Frontal cortex (tissue), 4 donors: ENCODE data around the gene CACNA2D4. TPM values are rescaled to one million over a fixed set of nuclear protein-coding genes. Genes with fewer than 3 reads are reported as not detected.

Experiments
- DNase-seq, 2 donors: peaks; one replicate each; pipeline ENCODE4 v3.0.0; 2012; ENCODE audit warnings: low spot score in 2 of 2
- FAIRE-seq: peaks from 2 replicates; lab custom pipeline; 2012; peaks lifted over from hg19 to GRCh38; lab: Jason Lieb, UNC
- total RNA-seq: library from RNA; depleted of rRNA; stranded (reverse); fragments of >200 nt; gene quantifications from one replicate; pipeline ENCODE4 v1.2.3, GENCODE V29; 2014
- donor health status: control.
- donor health status: control.
- donor health status: control.

Gene CACNA2D4
- total RNA-seq, 1 donor from 2014 or later, result not detected

DNA sequence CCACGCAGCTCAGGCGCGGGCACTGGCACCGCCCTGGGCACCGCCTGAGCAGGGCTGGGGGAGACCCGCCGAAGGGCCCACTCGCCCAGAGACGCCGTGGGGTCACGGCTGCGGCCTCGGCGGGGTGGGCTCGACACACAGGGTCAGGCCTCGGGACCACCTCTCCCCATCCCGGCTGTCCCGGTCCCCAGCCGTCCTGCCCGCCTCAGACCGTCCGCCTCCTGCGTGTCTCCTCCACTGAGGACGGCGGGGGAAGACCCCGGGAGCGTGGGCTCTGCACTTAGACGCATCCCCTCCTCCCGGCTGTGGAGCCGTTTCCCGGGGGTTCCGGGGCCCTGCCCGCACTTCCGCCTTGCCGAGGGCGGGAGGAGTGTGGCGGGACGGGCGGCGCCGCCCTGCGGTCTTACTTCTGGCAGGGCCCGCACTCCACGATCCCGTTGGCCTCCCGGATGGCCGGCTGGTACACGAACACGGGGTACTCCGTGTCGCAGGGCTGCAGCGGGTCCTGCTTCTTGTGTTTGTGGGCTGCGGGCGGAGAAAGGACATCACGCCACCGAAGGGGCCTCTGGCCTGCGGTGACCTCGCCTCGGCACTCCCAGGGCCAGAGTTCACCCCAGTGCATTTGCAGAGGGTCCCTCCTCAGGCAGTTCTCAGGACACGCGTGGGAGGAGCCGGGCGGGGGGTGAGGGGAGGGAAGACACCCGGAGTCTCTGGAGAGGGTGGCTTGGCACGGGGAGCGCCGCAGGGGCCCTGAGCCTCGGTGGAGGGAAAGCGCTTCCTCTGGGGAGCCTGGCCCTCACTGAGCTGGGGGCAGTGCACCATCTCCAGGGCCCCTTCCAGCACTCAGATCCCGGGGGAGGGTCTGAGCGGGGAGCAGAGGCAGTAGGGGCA is 121.2 kb downstream of the CACNA2D4 start:
- DNase-seq (peak in 1 of 2 donors; percentile 20), FAIRE-seq (no peak)

DNA sequence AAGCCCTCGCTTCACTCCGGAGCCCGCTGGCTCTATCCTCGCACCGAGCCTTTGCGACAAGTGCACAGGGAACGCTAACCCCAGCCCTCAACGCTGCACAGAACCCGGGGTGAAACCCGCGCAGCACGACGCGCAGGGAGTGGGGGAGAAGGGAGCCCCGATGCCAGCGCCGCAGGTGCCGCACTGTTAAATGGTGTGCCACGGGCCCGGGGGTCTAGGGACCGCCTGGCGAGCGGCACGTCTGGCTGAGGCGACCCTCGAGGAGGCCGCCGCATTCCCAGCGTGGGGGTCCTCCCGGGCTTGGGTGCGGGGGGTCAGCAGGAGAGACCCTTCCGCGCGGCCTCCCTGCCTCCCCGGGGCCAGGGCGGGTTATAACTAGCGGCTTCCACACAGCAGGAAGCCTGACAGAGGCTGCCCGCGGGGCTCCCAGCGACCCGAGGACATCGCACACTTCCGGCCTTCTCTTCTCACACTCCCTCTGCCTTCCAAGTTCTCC is 121.9 kb downstream of the CACNA2D4 start:
- DNase-seq (no peak), FAIRE-seq (no peak)

DNA sequence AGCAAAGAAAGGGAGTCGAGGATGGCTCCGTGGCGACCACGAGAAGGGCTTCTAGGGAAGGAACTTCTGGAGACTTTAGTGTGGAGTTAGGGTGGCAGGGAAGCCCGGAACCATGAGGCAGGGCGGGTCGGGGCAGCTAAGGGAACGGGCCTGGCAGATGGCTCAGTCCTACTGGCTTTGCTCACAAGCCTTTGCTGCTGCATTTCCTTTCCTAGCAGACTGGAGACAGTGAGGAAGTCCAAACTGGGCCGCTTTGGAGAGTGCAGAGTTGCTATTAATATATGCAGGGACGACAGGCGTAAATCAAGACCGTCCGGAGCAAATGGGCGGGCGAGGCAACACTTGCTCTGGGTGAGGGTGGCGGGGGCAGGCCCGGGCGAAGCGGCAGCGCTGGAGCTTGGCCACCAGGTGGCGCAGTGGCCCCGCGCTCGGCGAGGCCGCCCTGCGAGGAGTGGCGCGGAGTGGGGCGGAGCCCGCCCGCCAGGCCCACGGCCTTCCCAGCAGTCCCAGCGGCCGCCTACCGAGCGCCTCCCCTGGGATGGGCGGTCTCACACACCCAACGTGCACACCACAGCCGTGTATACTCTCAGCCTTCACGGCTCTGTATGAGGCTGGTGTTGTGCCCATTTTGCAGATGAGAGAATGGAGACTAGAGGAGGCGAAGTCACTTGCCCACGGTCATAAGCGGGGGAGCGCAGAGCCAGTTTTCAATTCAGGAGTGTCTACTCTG is 122.5 kb downstream of the CACNA2D4 start:
- peak; percentile 92 to 94 for DNase-seq
- FAIRE-seq, result no peak

DNA sequence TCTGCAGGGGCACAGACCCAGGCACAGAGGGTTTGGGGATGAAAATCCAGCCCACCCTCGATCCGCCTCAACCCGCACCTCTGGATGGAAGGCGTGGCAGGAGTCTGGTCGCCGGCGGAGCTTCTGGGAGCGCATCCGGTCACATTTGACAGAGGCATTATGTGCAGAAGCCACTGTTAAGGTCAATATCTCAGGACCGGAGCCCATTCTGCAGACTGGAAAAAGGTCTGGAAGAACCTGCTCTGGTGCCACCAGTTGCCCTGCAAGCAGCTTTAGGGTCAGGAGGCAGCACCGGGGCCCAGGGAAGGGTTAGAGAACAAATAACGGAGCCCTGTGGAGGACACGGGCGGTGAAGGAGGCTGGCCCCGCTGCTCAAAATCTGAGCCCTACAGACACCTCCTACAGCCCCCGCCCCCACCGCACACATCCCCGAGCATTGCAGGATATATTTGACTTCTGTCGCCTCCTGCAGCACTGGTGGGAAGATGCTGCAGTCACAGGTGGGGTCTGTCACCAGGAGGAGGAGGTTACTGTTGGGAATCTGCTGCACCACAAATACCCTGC is 123.1 kb downstream of the CACNA2D4 start:
- no peak for DNase-seq
- no peak for FAIRE-seq

DNA sequence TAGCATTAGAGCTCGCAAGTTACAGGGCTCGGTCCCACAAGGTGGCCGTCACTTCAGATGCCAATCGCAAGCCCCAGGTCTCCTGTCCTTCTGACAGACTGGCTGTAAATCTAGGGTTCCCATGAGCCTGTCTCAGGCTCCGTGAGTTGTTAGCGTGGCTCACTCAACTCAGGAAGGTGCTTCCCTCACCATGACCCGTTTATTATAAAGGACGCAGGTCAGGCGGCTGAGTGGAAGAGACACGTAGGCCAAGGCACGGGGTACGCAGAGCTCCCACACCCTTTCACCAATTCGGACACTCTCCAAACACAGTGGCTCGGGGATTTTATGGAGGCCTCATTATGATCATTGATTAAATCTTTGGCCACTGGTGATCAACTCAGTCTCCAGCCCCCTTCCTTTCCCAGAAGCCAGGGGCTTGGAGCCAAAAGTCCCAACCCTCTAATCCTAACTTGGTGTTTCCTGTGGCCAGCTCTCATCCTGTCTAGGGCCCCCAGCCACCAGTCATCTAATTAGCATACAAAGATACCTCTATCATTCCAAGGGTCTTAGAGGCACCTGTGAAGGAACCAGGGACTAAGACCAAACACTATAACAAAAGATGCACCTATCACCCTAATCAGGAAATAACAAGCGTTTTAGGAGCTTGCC is 123.9 kb downstream of the CACNA2D4 start:
- DNase-seq (no peak), FAIRE-seq (no peak)

DNA sequence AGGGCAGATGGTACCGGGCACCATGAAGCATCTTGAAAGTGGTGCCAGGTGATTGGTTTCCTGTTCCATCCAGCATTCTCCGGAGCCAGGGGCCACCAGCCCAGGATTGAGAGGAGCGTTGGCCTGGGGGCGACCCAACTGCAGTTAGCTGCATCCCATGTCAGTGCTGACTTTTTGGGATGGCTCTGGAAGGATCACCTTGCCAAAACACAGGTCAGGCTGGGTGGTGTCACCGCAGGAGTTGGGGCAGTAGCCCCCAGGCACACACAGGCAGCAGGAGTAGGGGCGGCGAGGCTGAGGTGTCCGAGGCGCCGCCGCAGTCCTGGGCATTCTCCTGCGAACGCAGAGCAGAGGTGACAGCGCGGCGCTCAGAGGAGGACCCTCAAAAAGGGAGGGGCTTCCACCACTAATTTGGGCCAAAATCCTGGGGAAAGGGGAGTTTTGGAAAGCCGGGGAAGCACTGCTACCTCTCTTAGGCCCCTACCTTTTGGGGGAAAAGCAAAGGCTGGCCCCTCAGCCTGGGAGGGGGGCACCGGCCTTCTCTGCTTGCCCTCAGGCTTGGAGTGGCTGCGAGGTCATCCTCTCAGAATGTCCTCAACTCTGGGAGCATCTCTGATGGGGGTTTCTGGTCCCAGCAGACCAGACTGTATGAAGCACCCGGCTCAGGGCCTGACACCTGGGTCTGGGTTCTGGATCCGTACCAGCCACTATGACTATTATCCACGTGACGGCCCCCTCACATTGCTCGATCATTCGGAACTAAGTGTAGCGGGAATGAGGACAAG is 124.8 kb downstream of the CACNA2D4 start:
- no peak for DNase-seq
- FAIRE-seq, result no peak

DNA sequence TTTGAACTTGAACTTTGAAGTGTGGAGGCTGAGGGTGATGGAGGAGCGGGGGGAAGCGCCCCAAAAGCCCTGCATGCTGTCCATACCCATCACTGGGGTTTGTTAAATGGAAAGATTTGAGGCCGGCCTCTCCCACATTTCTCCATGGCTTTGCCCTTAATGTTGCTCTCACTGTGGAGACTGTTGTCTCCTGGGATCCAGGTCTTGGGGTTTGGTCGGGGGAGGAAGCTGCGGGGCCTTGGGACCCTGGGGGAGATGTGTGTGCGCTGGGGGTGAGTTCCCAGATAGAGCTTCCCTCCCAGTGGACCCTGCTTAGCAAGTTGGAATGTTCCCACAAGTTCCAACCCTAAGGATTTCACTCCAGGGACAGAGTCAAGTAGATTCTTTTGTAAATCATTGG is 126.0 kb downstream of the CACNA2D4 start:
- FAIRE-seq, result no peak

DNA sequence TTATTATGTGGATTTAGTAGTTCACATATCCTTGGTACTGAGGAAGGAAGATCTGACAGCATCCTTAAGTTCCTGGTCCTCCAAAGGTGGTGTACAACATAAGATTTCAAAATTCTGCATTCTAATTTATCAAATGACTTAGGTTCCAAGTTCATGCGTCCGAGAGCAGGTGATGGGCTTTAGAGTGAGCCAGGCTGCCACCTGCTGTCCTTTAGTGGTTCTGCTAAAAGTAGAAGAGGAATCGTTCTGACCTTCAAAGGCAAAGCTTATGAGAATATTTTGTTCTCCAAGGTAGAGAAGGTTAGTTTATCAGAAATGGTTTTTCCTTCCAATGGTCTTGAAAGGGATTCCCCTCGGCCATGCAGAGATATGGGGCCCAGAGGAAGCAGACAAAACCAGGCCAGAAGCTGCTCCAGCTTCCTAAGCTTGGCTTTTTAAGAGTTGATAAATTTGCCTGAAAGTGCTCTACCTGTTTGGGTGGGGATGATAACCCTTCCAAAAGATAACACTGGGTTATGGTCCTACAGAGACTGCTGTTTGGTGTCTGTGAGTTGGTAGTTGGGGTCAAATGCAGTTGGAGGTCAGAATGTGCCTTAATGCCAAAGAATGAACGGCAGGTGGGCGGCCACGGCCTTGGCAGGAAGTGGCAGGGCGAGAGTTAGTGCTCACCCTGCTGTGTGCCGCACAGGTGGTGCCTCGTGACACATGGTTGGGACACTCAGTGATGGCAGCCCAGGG is 127.2 kb downstream of the CACNA2D4 start:
- FAIRE-seq (peak; percentile 94), DNase-seq (peak in 1 of 2 donors; percentile 67)

More for the DNA sequence above, 126.0 kb downstream of the CACNA2D4 start:
- no peak for DNase-seq

DNA sequence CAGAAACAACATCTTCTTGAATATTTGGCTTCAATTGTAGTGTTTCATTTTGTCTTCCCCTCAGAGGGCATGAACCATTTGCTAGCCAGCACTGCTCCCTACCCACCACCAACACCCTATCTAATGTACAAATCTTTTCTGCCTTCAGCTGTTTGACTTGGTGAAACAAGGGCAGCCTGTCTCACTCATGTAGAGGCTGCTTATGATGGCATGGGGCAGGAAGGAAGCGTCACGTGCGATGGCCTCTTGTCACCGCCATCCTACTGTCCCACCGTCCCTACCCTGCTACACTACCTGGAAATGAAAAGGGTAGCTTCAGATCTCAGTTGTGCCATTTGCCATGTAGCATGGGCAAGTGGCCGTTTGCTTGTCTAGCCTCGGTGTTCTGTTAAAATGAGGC is 128.0 kb downstream of the CACNA2D4 start:
- no peak for DNase-seq
- no peak for FAIRE-seq

DNA sequence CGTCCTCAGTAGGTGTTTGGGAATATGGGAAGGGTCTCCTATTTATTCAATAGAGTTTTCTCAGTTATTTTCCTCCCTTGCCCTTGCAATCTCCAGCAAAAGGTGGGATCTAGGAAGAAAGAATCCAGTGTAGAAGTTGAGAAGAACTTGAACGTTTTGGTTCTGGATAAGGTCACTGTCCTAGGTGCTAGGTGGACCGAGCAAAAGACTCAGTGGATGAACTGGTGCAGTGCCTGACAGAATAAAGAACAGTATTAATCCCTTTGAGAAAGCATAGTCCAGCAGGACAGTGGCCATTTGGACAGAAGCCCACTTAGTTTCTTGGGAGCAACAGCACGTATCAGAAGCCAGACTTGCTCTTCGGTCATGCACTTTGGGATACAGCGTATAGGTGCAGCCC is 130.7 kb downstream of the CACNA2D4 start:
- DNase-seq (no peak), FAIRE-seq (no peak)

DNA sequence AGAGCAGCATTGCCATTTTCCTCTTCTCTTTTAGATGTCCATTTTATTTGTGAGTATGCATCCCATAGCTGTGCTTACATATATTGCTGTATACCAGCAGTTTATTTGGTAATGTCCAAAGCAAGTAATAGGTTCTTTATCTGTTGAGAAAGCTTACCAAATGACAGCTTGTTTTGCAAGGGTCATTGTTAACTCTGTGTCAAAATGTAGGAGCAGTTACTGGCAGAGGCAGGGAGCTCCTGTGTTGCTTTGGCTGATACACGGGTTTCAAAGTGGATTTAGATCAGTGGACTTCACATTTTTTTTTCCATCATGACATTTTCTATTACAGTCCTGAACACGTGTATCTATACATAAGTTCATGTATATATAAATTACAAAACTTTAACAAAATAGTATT is 136.2 kb downstream of the CACNA2D4 start:
- FAIRE-seq (no peak), DNase-seq (no peak)

DNA sequence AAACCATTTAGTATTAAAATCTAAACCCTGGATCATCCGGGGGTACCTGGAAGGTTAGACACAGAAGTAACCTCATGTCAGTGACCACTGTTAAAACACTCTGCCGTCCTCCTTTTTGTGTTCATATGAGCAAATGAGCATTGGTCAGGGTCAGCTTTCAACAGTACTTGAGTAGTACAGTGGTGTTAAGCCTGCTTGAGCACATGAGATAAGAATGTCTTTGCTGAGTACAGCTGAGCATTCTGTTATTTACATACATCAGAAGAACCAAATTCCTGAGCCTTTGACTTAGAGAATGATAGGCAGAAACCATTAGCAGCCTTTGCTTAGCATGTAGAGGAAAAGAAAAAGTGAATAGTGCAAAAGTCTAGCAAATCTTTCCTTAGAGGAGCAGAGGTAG is 136.7 kb downstream of the CACNA2D4 start:
- DNase-seq (no peak), FAIRE-seq (no peak)

DNA sequence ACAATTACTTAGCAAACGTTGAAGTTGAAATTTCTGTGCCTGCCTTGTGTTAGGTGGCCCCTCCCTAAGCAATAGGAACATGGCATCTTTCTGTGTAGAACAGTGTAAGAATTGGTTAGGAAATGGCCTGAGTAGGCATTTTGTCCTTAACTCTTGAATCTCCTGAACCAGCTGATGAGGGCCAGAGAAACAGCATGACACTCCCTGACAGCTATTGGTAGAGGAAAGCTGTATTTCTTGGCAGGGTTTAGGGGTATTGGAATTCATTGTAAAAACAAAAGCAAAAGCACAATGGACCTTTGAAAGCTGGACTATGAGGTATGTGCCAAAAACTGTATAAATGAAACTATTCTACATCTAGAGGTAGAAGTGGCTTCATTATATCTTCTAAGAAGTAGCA is 138.7 kb downstream of the CACNA2D4 start:
- no peak for FAIRE-seq
- DNase-seq, result no peak

DNA sequence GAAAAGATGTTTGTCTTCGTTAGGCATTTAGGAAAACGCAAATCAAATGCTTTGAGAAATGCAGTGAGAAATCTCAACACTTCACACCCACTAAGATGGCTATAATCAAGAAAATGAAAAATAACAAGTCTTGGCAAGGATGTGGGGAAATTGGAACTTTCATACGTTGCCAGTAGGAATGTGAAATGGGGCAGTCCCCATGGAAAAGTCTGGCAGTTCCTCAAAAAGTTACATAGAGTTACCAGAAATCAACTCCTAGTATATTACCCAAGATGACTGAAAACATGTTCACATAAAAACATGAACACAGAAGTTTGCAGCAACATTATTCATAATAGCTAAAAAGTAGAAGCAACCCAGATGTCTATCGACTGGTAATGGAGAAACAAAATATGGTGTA is 139.5 kb downstream of the CACNA2D4 start:
- no peak for FAIRE-seq
- no peak for DNase-seq

DNA sequence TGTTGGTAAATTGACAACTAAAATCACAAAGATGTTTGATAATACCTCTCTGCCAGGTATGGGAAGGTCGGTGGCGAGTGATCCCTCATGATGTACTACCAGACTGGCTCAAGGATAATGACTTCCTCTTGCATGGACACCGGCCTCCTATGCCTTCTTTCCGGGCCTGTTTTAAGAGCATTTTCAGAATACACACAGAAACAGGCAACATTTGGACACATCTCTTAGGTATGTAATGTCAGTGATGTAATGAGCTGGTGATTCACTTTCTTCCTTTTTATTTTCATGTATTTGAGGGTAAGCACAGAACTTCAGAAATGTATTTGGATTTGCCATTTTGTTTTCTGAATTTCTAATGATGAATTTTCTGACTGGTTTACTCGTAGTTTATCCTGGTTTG is 140.7 kb downstream of the CACNA2D4 start:
- DNase-seq, result no peak
- no peak for FAIRE-seq

DNA sequence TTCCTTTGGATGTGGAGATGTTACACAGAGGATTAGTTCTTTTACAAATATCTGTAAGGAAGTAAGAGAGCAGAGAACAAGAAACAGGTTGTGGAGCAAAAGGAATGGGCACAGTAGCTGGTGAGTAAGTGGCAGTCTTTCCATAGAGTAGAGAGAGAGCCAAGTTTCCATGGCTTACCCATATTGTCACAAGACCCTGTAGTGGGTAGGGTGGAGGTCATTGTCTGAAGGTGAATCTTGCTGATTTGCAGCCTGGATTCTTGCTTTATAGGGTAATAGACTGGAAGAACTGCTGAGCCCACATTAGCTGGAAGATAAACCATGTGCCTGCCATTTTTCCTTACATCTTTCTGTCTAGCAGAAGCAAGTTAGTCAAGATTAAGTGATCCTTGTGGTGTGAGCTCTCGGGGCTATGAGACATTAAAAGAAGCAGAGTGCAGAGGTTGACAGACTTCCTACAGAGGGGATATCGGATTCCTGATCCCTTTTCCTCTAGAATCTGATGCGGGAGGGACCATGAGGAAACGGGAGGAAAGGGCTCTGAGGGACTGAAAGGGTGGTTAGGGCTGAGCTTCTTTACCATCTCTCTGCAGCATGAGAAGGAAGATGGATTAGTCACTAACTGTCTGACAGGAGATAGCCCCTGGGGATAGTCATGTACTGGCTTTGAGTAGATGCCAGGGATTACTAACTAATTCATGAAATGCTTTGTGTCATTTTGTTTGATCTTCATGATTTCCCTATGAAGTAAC is 142.1 kb downstream of the CACNA2D4 start:
- FAIRE-seq (no peak), DNase-seq (no peak)

DNA sequence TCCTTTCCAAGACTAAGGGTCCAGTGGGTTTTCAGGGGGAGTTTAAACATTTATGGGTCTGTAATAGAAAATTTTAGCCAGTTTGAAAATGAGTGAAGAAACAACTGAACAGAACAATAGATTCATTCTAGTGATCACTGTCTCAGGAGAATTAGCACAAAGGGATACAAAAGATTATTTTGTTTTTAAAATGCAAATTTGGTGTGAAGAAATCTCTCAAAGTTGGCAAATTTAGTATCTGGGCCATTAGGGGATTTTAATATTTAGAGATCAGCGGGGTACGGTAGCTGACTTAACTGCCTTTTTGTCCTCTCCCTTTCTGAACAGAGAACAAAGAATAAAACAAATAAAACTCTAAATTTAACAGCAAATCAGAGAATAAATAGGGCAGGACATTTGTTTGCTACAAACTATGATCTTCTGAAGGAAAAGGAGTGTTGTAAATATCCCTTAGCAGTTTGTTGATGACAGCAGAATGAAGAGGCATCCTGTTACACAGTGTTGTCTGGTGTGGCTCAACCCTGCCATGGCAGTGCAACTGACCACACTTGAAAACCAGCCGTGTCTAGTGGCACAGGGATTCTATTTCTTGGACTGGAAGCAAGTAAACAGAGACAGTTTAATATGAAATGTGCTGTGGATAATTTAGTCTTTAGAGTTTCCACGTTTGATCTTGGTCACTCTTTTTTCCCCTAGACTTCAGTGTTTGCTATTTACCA is 144.4 kb downstream of the CACNA2D4 start:
- no peak for FAIRE-seq

More for the DNA sequence above, 144.4 kb downstream of the CACNA2D4 start:
- no peak for DNase-seq
